HepG2 (cell line): ENCODE results near the gene NCAPD2. TPM values are rescaled to one million over a fixed set of nuclear protein-coding genes. Genes with fewer than 3 reads are reported as not detected.

Experiments
- ARHGAP35 ChIP-seq: sonication (generic); formaldehyde crosslinking; IDR thresholded peaks from 2 replicates; pipeline ENCODE4 v1.9.0; 2022; ENCODE audit warnings: mild to moderate bottlenecking, inconsistent platforms, moderate library complexity, missing genetic modification reagents, borderline replicate concordance
- CREM ChIP-seq, 2 experiments: sonication (generic) in 1 of 2; formaldehyde crosslinking in 1 of 2; IDR thresholded peaks; 2 replicates each; pipeline versions ENCODE4 v1.4.0 to v1.6.1; 2016 to 2020; ENCODE audit warnings: antibody characterized with exemption in 1 of 2, mild to moderate bottlenecking in 1 of 2, missing genetic modification reagents in 1 of 2
- FIP1L1 ChIP-seq: fragments of 200-400 bp; formaldehyde crosslinking; IDR thresholded peaks from 2 replicates; pipeline ENCODE4 v1.6.1; 2018; ENCODE audit warnings: low read depth, mild to moderate bottlenecking, low read length, moderate library complexity, borderline replicate concordance; ENCODE audit not compliant: insufficient read depth
- FOXK2 ChIP-seq: fragments of 450-650 bp; IDR thresholded peaks from 2 replicates; pipeline ENCODE4 v1.6.1; 2016
- MBD4 ChIP-seq: IDR thresholded peaks from 2 replicates; pipeline ENCODE4 v1.6.1; 2012; ENCODE audit warnings: low read length, inconsistent platforms, borderline replicate concordance
- MTA1 ChIP-seq: sonication (generic); formaldehyde crosslinking; IDR thresholded peaks from 2 replicates; pipeline ENCODE4 v1.4.0; 2020; ENCODE audit warnings: missing genetic modification reagents, mild to moderate bottlenecking, borderline replicate concordance
- MXI1 ChIP-seq: IDR thresholded peaks from 3 replicates; pipeline ENCODE4 v1.6.1; 2012; ENCODE audit warnings: low read depth, low read length, inconsistent platforms, borderline replicate concordance
- NCOA2 ChIP-seq: sonication (generic); formaldehyde crosslinking; IDR thresholded peaks from 2 replicates; pipeline ENCODE4 v1.8.0; 2022; ENCODE audit warnings: inconsistent platforms
- PCBP1 ChIP-seq: fragments of 200-400 bp; formaldehyde crosslinking; IDR thresholded peaks from 2 replicates; pipeline ENCODE4 v1.6.1; 2017; ENCODE audit warnings: mild to moderate bottlenecking, low read depth, low read length, borderline replicate concordance
- PTBP1 ChIP-seq: fragments of 200-400 bp; formaldehyde crosslinking; IDR thresholded peaks from 2 replicates; pipeline ENCODE4 v1.6.1; 2018; ENCODE audit warnings: low read length, low read depth; ENCODE audit not compliant: poor library complexity, severe bottlenecking
- RXRA ChIP-seq: sonication (generic); formaldehyde crosslinking; IDR thresholded peaks from 2 replicates; pipeline ENCODE4 v1.5.1; 2020; ENCODE audit warnings: missing genetic modification reagents
- SIN3B ChIP-seq: fragments of 150-350 bp; IDR thresholded peaks from 2 replicates; pipeline ENCODE4 v1.6.1; 2014; ENCODE audit warnings: low read length
- TGIF2 ChIP-seq: IDR thresholded peaks from 2 replicates; pipeline ENCODE4 v1.6.1; 2016; ENCODE audit warnings: control low read depth, missing compliant biosample characterization
- ZMYM4 ChIP-seq: sonication (generic); formaldehyde crosslinking; IDR thresholded peaks from 2 replicates; pipeline ENCODE4 v1.8.1; 2023; ENCODE audit warnings: mild to moderate bottlenecking, missing genetic modification reagents
- ZNF30 ChIP-seq: sonication (generic); formaldehyde crosslinking; IDR thresholded peaks from 2 replicates; pipeline ENCODE4 v1.5.0; 2020; ENCODE audit warnings: mild to moderate bottlenecking, missing genetic modification reagents
- ZNF343 ChIP-seq: sonication (generic); formaldehyde crosslinking; IDR thresholded peaks from 2 replicates; pipeline ENCODE4 v1.4.0; 2020; ENCODE audit warnings: mild to moderate bottlenecking, missing genetic modification reagents
- ZNF441 ChIP-seq: sonication (generic); formaldehyde crosslinking; IDR thresholded peaks from 2 replicates; pipeline ENCODE4 v1.7.0; 2021; ENCODE audit warnings: missing genetic modification reagents, borderline replicate concordance
- ZNF552 ChIP-seq: sonication (generic); formaldehyde crosslinking; IDR thresholded peaks from 2 replicates; pipeline ENCODE4 v1.9.0; 2022; ENCODE audit warnings: missing genetic modification reagents, mild to moderate bottlenecking, borderline replicate concordance
- ZNF720 ChIP-seq: sonication (generic); formaldehyde crosslinking; IDR thresholded peaks from 2 replicates; pipeline ENCODE4 v1.4.0; 2020; ENCODE audit warnings: missing genetic modification reagents
- ZNF761 ChIP-seq: sonication (generic); formaldehyde crosslinking; conservative IDR thresholded peaks from 2 replicates; pipeline ENCODE4 v1.4.0; 2020; ENCODE audit warnings: mild to moderate bottlenecking, missing genetic modification reagents
- ZNF782 ChIP-seq: sonication (generic); formaldehyde crosslinking; IDR thresholded peaks from 2 replicates; pipeline ENCODE4 v1.4.0; 2020; ENCODE audit warnings: missing genetic modification reagents, mild to moderate bottlenecking, borderline replicate concordance
- polyA plus RNA-seq, 8 experiments: library from polyadenylated mRNA; depleted of rRNA in 3 of 8; stranded (reverse) in 7 of 8; unstranded in 1 of 8; fragments of >200 nt; fragmentation: Illumina TruSeq in 4 of 8; extraction: Trizol in 4 of 8; gene quantifications; 2 replicates each; pipeline versions ENCODE4 v1.2.1 to v1.2.3, GENCODE V29; 2011 to 2016; ENCODE audit warnings: low read depth in 4 of 8, missing spikeins in 1 of 8, mixed read lengths in 1 of 8; ENCODE audit not compliant: insufficient read depth in 1 of 8
- total RNA-seq, 5 experiments: library from RNA; depleted of rRNA; stranded (reverse); fragments of >200 nt; fragmentation: Illumina TruSeq; extraction: Trizol; gene quantifications; 2 replicates each; pipeline ENCODE4 v1.2.3, GENCODE V29; 2016; ENCODE audit warnings: low read depth in 1 of 5
- TF ChIP-seq, protein P1 (sequence below): sonication (generic); formaldehyde crosslinking; IDR thresholded peaks from 2 replicates; pipeline ENCODE4 v1.4.0; 2020; ENCODE audit warnings: missing genetic modification reagents, low read depth, mild to moderate bottlenecking, borderline replicate concordance
- TF ChIP-seq, protein P2 (sequence below): IDR thresholded peaks from 2 replicates; pipeline ENCODE4 v1.6.1; 2016; ENCODE audit warnings: missing compliant biosample characterization, missing genetic modification reagents, borderline replicate concordance
- TF ChIP-seq, protein P3 (sequence below): sonication (generic); formaldehyde crosslinking; IDR thresholded peaks from 2 replicates; pipeline ENCODE4 v1.5.0; 2020; ENCODE audit warnings: missing genetic modification reagents, mild to moderate bottlenecking, borderline replicate concordance
- TF ChIP-seq, protein P4 (sequence below): sonication (generic); formaldehyde crosslinking; IDR thresholded peaks from 2 replicates; pipeline ENCODE4 v1.9.0; 2022; ENCODE audit warnings: missing genetic modification reagents, mild to moderate bottlenecking, borderline replicate concordance

Gene NCAPD2
- total and polyA plus RNA-seq, 2 of the 13 experiments (the other 11 are each of a cell fraction or from before 2014, with no cell fraction given) = 51.1 to 65.6 TPM

DNA sequence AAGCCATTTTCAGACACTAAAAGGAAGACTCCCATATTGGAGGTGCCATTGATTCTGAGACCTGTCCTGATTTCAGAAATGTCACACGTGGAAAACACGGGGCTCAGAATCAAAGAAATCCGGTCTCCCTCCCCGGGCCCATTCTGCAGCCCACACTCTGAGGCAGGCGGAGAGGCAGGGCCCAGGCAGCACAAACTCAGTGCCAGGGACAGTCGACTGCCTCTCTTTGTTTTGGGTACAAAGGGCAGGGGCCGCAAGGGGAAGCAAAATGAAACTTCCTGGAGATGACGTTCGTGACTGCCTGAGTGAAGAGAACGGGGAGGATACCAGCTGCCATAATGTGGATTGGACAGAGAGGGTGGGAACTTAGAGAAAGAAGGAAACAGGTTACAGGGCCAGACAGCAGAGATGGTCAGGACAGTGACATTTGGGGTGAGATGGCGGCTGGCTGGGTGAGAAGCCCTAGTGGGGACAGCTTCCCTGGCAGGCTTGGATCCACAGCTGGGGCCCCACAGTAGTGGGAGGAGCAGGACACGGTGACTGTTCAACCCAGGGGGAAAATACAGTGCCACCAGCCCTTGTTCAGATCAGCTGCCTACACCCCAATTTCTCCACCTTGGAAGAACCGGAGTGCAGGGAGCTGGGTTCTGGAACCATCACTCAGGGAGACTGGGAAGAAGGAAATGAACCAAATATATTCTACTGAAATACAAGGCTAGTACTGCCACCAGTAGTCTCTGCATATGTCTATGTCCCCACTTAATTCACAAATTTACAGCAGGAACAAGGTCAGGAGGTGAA, 48.5 kb downstream of the NCAPD2 start (continued):
- TF ChIP-seq CREM (IDR thresholded peaks at IDR 0.05) (peak; percentile 87), CREM (CRISPR knock-in tag; IDR thresholded peaks at IDR 0.05) (no peak), ZMYM4 (CRISPR knock-in tag) (peak; percentile 46; the same call in 1 of the 2 replicates), RXRA (CRISPR knock-in tag) (peak; percentile 48; the same call in 1 of the 2 replicates), SIN3B (no peak), NCOA2 (CRISPR knock-in tag) (peak; percentile 79), ARHGAP35 (no peak), ZNF761 (CRISPR knock-in tag) (no peak), PCBP1 (no peak), MTA1 (CRISPR knock-in tag) (no peak), ZNF30 (CRISPR knock-in tag) (no peak), ZNF441 (CRISPR knock-in tag) (no peak), PTBP1 (no peak), ZNF720 (CRISPR knock-in tag) (no peak), MXI1 (peak; percentile 77; the same call in 1 of the 3 replicates), MBD4 (no peak), FIP1L1 (0 out of 2 replicates have a peak, but pooled peaks have one; percentile 52), TGIF2 (peak; percentile 38; the same call in 1 of the 2 replicates), FOXK2 (peak; percentile 46; the same call in 1 of the 2 replicates), ZNF552 (CRISPR knock-in tag) (no peak), ZNF782 (CRISPR knock-in tag) (no peak), ZNF343 (no peak)
- TF ChIP-seq, protein P1, sequence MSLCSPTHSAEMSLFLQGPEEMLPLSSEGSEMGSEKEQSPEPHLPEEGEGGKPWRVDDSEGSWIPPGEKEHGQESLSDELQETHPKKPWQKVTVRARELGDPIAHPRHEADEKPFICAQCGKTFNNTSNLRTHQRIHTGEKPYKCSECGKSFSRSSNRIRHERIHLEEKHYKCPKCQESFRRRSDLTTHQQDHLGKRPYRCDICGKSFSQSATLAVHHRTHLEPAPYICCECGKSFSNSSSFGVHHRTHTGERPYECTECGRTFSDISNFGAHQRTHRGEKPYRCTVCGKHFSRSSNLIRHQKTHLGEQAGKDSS (CRISPR knock-in tag) = 0 out of 2 replicates have a peak, but pooled peaks have one; percentile 25
- TF ChIP-seq, protein P2, sequence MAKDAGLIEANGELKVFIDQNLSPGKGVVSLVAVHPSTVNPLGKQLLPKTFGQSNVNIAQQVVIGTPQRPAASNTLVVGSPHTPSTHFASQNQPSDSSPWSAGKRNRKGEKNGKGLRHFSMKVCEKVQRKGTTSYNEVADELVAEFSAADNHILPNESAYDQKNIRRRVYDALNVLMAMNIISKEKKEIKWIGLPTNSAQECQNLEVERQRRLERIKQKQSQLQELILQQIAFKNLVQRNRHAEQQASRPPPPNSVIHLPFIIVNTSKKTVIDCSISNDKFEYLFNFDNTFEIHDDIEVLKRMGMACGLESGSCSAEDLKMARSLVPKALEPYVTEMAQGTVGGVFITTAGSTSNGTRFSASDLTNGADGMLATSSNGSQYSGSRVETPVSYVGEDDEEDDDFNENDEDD (CRISPR knock-in tag) = no peak
- TF ChIP-seq, protein P3, sequence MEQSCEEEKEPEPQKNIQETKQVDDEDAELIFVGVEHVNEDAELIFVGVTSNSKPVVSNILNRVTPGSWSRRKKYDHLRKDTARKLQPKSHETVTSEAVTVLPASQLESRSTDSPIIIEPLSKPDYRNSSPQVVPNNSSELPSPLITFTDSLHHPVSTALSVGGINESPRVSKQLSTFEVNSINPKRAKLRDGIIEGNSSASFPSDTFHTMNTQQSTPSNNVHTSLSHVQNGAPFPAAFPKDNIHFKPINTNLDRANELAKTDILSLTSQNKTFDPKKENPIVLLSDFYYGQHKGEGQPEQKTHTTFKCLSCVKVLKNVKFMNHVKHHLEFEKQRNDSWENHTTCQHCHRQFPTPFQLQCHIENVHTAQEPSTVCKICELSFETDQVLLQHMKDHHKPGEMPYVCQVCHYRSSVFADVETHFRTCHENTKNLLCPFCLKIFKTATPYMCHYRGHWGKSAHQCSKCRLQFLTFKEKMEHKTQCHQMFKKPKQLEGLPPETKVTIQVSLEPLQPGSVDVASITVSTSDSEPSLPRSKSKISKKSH (CRISPR knock-in tag) = no peak
- TF ChIP-seq, protein P4, sequence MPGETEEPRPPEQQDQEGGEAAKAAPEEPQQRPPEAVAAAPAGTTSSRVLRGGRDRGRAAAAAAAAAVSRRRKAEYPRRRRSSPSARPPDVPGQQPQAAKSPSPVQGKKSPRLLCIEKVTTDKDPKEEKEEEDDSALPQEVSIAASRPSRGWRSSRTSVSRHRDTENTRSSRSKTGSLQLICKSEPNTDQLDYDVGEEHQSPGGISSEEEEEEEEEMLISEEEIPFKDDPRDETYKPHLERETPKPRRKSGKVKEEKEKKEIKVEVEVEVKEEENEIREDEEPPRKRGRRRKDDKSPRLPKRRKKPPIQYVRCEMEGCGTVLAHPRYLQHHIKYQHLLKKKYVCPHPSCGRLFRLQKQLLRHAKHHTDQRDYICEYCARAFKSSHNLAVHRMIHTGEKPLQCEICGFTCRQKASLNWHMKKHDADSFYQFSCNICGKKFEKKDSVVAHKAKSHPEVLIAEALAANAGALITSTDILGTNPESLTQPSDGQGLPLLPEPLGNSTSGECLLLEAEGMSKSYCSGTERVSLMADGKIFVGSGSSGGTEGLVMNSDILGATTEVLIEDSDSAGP (CRISPR knock-in tag) = peak; percentile 51; the same call in 1 of the 2 replicates
